ENCODE results near the gene SUPT3H.

The SUPT3H gene

DNA sequence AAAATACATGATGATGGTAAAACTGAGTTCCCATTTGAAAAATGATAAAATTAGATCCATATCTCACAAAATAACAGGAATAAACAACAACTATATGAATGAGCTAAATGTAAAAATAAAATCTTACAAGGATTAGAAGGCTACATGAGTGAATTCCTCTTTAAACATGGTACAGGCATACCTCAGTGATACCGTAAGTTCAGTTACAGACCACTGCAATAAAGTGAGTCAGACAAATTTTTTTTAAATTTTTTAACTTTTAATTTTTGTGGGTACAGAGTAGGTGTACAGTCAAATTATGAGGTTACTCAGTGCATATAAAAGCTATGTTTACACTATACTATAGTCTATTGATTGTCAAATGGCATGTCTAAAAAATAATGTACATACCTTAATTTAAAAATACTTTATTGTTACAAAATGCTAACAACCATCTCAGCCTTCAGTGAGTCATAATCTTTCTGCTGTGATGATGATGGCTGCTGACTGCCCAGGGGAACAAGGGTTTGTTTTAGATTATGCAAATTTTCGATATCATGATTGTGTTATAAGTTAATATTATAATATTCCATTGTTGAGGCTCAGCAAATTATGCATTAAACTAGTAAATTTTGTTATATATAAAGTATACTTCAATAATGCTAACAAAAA, 272.4 kb downstream of the SUPT3H start:
- no peak overlapping the region for H3K4me3 ChIP-seq (ENCODE audit: low read depth, low read length)
- TF ChIP-seq, protein P1, sequence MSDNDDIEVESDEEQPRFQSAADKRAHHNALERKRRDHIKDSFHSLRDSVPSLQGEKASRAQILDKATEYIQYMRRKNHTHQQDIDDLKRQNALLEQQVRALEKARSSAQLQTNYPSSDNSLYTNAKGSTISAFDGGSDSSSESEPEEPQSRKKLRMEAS (IDR thresholded peaks at IDR 0.05; ENCODE audit: low read depth, low read length) = no peak
- no peak for TF ChIP-seq MYC (IDR thresholded peaks at IDR 0.05; ENCODE audit: low read depth, low read length)
- no peak for TF ChIP-seq POLR2A (IDR thresholded peaks at IDR 0.05; ENCODE audit: extremely low read depth, insufficient read length)
- TF ChIP-seq, protein P2, sequence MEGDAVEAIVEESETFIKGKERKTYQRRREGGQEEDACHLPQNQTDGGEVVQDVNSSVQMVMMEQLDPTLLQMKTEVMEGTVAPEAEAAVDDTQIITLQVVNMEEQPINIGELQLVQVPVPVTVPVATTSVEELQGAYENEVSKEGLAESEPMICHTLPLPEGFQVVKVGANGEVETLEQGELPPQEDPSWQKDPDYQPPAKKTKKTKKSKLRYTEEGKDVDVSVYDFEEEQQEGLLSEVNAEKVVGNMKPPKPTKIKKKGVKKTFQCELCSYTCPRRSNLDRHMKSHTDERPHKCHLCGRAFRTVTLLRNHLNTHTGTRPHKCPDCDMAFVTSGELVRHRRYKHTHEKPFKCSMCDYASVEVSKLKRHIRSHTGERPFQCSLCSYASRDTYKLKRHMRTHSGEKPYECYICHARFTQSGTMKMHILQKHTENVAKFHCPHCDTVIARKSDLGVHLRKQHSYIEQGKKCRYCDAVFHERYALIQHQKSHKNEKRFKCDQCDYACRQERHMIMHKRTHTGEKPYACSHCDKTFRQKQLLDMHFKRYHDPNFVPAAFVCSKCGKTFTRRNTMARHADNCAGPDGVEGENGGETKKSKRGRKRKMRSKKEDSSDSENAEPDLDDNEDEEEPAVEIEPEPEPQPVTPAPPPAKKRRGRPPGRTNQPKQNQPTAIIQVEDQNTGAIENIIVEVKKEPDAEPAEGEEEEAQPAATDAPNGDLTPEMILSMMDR (IDR thresholded peaks at IDR 0.05; ENCODE audit: low read depth, low read length) = no peak
- DNase-seq (ENCODE audit: low read depth) = no peak

DNA sequence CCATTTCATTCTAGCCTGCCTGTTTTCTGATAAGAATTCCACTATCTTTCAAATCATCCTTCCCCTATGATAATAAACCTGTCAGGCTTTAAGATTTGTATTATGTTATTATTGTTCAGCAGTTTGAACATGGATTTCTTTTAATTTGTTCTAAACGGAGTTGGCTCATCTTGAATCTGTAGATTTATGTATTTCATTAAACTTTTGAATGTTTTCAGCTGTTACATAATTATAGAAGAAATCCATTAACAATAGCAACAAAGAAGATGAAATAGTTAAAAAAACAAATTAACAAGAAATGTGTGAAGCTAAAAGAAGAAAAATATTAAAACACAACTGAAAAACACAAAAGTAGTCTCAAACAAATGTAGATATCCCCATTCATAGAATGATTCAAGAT, 273.3 kb downstream of the SUPT3H start:
- no peak overlapping the region for H3K4me3 ChIP-seq (ENCODE audit: low read depth, low read length)
- DNase-seq (ENCODE audit: low read depth) = no peak
- TF ChIP-seq MYC (IDR thresholded peaks at IDR 0.05; ENCODE audit: low read depth, low read length) (no peak), POLR2A (IDR thresholded peaks at IDR 0.05; ENCODE audit: extremely low read depth, insufficient read length) (no peak)
- TF ChIP-seq, protein P1 (IDR thresholded peaks at IDR 0.05; ENCODE audit: low read depth, low read length) = no peak
- TF ChIP-seq, protein P2 (IDR thresholded peaks at IDR 0.05; ENCODE audit: low read depth, low read length) = no peak

DNA sequence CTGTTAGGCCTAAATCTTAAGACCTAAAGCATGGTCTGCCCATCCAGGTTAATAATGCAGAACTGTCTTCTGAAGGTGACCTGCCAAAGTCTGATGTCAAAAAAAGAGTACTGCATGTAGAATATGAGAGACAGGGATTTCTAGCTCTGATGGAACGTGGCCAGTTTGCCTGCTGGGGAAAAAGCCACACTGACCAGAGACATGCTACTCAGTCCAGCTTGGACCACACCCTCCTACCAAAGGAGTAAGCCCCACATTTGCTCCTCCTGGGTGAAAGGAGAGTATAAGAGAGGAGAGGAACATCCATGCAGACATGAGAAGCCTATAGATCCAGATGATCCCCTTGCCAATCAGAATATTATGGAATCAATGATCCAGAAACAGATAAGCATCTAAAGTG, 279.5 kb downstream of the SUPT3H start:
- no peak for TF ChIP-seq POLR2A (IDR thresholded peaks at IDR 0.05; ENCODE audit: extremely low read depth, insufficient read length)
- TF ChIP-seq, protein P1 (IDR thresholded peaks at IDR 0.05; ENCODE audit: low read depth, low read length) = no peak
- TF ChIP-seq, protein P2 (IDR thresholded peaks at IDR 0.05; ENCODE audit: low read depth, low read length) = no peak
- TF ChIP-seq MYC (IDR thresholded peaks at IDR 0.05; ENCODE audit: low read depth, low read length) = no peak
- DNase-seq (ENCODE audit: low read depth) = no peak
- H3K4me3 ChIP-seq (ENCODE audit: low read depth, low read length) = no peak overlapping the region

DNA sequence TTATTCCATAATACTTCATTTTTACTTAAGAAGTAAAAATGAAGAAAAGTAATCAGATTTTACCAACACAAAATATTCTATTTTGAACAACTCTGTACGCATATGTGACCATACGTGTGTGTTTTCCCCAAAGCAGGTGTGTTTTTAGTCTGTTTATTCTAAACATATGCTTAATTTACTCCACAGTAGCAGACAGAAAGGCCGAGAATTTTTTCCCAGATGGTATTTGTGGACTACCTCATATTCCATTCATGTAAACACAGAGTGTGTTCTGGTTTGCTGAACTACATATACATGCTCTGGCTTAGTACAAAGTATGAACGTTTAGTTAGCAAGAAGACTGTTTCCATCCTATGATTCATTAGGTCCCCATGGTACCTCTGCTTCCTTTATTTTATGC, 282.9 kb downstream of the SUPT3H start:
- no peak for DNase-seq (ENCODE audit: low read depth)
- TF ChIP-seq MYC (IDR thresholded peaks at IDR 0.05; ENCODE audit: low read depth, low read length) (no peak), POLR2A (IDR thresholded peaks at IDR 0.05; ENCODE audit: extremely low read depth, insufficient read length) (no peak)
- TF ChIP-seq, protein P1 (IDR thresholded peaks at IDR 0.05; ENCODE audit: low read depth, low read length) = no peak
- TF ChIP-seq, protein P2 (IDR thresholded peaks at IDR 0.05; ENCODE audit: low read depth, low read length) = no peak
- H3K4me3 ChIP-seq (ENCODE audit: low read depth, low read length) = no peak overlapping the region

DNA sequence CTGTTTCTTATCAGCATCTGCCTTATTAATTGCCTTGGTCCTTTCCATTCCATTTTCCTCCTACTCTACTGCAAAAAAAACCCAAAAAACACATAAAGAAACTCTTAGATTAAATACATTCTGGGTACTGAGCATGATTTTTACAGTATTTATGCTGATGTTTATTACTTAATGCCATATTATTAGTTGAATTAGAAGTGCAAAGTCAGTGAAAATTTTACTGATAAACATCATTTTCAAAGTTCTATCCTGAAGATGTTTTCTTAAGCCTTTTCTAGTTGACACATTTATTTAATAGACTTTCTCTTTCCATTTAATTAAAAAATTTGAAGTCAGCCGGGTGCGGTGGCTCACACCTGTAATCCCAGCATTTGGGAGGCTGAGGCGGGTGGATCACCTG, 285.6 kb downstream of the SUPT3H start:
- TF ChIP-seq, protein P2 (IDR thresholded peaks at IDR 0.05; ENCODE audit: low read depth, low read length) = no peak
- TF ChIP-seq MYC (IDR thresholded peaks at IDR 0.05; ENCODE audit: low read depth, low read length) = no peak
- TF ChIP-seq POLR2A (IDR thresholded peaks at IDR 0.05; ENCODE audit: extremely low read depth, insufficient read length) = no peak
- TF ChIP-seq, protein P1 (IDR thresholded peaks at IDR 0.05; ENCODE audit: low read depth, low read length) = no peak
- H3K4me3 ChIP-seq (ENCODE audit: low read depth, low read length) = no peak overlapping the region
- no peak for DNase-seq (ENCODE audit: low read depth)
